Coronary artery (tissue), 2 donors: ENCODE measurements around the gene CDS2.

Experiments
- DNase-seq: peaks from one replicate; pipeline ENCODE4 v3.0.0-alpha.2; 2017; ENCODE audit warnings: low spot score
- H3K27ac ChIP-seq, 2 donors: fragments of 200-600 bp; sonication (generic); one replicate each; pipeline ENCODE4 v1.5.1; 2016 to 2019
- H3K4me3 ChIP-seq: fragments of 200-600 bp; sonication (generic); 2 replicates; pipeline ENCODE4 v1.5.1; 2016; ENCODE audit warnings: mild to moderate bottlenecking, moderate library complexity
- CTCF ChIP-seq: fragments of 200-600 bp; sonication (generic); IDR thresholded peaks from one replicate; pipeline ENCODE4 v1.5.1; 2019; ENCODE audit warnings: antibody characterized with exemption

CDS2 gene

DNA sequence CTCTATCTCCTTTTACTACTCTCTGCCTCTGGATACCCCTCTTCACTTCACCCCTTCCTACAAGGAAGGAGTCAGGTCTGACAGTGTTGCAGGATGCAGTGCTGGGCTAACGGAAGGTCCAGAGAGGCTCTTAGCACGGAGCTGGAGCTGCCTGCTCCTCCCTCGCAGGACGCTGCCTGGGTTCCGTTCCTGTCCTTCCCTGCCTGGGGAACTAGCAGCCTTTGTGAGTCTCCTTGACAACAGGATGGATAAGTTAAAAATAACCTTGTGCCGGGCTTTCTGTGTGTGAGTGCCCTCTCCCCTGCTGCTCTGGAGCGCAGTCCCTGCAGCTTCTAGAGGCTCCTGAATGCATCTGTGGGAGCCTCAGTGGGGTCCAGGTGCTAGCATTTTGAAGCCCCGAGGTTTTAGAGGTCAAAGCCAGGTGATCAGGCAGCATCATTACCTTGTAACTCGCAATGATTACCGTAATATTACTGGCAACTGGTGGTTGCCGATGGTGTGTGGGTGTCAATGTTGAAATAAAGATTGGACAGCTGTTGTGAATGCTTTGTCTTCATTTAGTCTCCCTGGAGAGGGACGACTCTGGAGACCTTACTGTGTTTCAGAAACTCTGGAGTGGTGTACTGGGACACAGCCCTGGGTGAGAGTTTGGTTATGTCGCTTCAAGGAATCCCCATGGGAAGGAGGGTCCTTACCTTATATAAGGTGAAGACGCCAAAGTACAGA, 44.4 kb downstream of the CDS2 start:
- peak overlapping the region; percentile 8 for H3K4me3 ChIP-seq
- H3K27ac ChIP-seq: peak overlapping the region; percentile 4 to 64
- TF ChIP-seq CTCF: no peak
- DNase-seq: peak; percentile 79

DNA sequence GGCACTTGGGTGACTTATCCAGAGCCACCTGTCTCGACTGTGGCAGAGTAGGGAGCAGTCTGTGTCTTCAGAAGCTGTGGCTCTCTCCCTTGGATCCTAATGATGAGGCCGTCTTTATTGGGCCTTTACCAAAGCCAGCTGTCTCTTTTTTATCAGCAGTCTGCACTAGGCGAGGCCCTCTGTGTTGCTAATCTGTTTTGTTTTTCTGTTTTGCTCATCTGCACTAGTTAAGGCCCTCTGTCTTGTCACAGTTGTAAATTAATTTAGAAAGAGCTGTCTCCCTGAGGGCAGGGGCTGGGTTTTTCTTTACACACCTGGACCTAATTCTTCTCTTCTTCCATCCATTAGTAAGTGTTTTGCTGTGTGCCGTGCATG, 45.0 kb downstream of the CDS2 start:
- no peak for TF ChIP-seq CTCF
- peak overlapping the region in 1 of 2 donors; percentile 64 for H3K27ac ChIP-seq
- H3K4me3 ChIP-seq: peak overlapping the region; percentile 8
- DNase-seq: no peak

DNA sequence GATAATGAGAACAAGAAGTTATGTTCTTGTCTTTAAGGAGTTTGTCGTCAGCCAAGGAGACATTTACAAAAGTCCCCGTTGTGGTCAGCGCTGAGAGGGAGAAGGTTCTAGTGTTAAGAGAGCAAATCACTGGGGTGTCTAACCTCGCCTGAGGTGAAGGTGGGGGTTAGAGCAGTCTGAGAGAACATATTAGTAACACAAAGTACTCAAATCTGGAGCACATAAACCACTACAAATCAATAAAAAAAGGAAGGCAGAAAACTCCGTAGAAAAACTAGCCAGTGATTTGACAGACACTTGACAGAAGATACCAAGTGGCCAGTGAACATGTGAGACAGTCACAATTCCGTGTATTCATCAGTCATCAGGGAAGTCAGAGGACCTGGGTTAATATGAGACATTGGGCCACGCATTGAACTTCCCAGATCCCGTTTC, 45.4 kb downstream of the CDS2 start:
- peak overlapping the region in 1 of 2 donors; percentile 6 for H3K27ac ChIP-seq
- no peak for TF ChIP-seq CTCF
- DNase-seq: no peak
- H3K4me3 ChIP-seq: no peak overlapping the region

DNA sequence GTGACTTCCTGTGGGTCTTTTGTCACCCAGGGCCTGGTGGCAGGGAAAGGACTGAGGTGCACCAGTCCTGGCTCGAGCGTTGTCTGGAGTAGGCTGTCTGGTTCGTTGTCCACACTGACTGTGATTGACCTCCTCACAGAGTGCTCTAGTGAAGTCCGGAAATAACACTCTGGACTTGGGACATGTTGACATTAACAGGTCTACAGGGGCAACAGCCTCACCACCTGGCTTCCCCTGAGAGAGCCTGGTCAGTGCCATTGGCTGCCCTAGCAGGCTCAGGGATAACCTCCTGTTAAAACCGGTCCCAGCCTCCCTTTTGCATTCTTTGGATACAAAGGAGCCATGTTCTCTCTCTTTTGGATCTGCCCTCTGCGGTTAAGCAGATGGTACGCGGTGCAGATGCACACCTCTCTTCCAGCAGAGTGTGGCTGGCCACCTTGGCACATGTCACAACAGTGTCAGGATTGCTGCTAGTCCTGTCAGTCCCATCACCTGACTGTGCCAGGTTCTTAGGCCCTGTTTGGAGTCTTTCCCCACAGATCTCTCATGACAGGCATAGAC, 46.2 kb downstream of the CDS2 start:
- TF ChIP-seq CTCF: no peak
- DNase-seq: no peak
- Histone ChIP-seq H3K4me3 (no peak overlapping the region), H3K27ac (peak overlapping the region in 1 of 2 donors; percentile 6)

DNA sequence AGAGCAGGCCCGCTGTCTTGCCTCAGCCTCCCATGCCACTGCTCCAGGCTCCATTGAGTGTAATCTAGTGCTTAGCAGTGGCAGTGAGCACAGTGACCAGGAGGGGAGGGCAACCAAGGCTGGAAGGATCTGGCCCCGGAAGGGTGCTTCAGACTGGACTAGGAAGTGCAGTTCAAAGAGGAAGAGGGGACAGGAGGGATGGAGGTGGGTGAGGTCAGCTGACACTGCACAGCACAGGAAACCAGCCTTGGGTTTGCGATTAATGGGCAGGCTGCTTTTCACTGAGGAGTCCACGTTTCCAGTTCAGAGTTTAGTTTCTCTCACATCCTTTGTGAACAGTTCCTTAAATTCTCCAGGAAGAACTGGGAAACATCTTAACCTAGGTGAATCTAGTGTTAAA, 46.9 kb downstream of the CDS2 start:
- DNase-seq: no peak
- Histone ChIP-seq H3K4me3 (no peak overlapping the region), H3K27ac (no peak overlapping the region)
- TF ChIP-seq CTCF: no peak

GRCh38 chr20:5177071-5177470, 50.3 kb downstream of the CDS2 start:
- no peak overlapping the region for H3K4me3 ChIP-seq
- no peak for TF ChIP-seq CTCF
- H3K27ac ChIP-seq: peak overlapping the region; percentile 30 to 68
- DNase-seq: no peak

DNA sequence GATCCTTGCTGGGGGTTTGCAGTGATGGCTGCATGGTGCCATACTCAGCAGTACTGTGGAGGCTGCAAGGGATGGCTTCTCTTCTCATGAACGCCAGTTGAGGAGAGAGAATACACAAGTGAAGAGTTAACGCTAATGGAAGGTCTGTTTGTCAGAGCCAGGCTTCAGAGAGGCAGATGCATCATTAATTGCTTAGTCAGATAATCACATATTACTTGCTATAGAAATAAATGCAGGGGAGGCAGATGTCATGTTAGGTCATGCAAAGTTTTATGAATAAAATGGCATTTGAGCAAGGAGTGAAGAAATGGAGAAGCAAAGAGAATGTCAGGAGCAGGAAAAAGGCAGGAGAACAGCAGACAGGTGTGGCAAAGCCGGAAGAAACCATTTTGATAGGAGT, 51.2 kb downstream of the CDS2 start:
- Histone ChIP-seq H3K4me3 (no peak overlapping the region), H3K27ac (no peak overlapping the region)
- TF ChIP-seq CTCF: no peak
- DNase-seq: no peak
